IPS-18a (cell line): ENCODE results near the gene PSENEN.

Source experiments
- H3K27ac ChIP-seq: one replicate; pipeline ENCODE4 v1.5.1; 2013; ENCODE audit warnings: low read length
- H3K27me3 ChIP-seq: one replicate; pipeline ENCODE4 v1.6.1; 2013; ENCODE audit warnings: mild to moderate bottlenecking, low read length; ENCODE audit not compliant: control insufficient read depth, insufficient read depth
- H3K36me3 ChIP-seq: one replicate; pipeline ENCODE4 v1.6.1; 2013; ENCODE audit warnings: low read depth, low read length; ENCODE audit not compliant: control insufficient read depth
- H3K4me1 ChIP-seq: one replicate; pipeline ENCODE4 v1.6.1; 2013; ENCODE audit warnings: low read depth, low read length; ENCODE audit not compliant: control insufficient read depth
- H3K4me3 ChIP-seq: one replicate; pipeline ENCODE4 v1.5.1; 2013; ENCODE audit warnings: low read length
- H3K9ac ChIP-seq: one replicate; pipeline ENCODE4 v1.6.1; 2013; ENCODE audit warnings: mild to moderate bottlenecking, low read length, moderate library complexity
- H3K9me3 ChIP-seq: one replicate; pipeline ENCODE4 v1.6.1; 2013; ENCODE audit warnings: low read depth, low read length; ENCODE audit not compliant: control insufficient read depth

PSENEN gene

GRCh38 chr19:35738887-35739229 lies 6.6 kb upstream of the PSENEN start:
- H3K9me3 ChIP-seq, result no peaks in the 10 kb centered on the region
- H3K27ac ChIP-seq, result no peak overlapping the region
- no peaks in the 10 kb centered on the region for H3K4me1 ChIP-seq
- peaks cover 27% of the 10 kb centered on the region for H3K36me3 ChIP-seq
- H3K4me3 ChIP-seq, result no peak overlapping the region
- no peak overlapping the region for H3K9ac ChIP-seq
- no peaks in the 10 kb centered on the region for H3K27me3 ChIP-seq

GRCh38 chr19:35739275-35740107 lies 6.0 kb upstream of the PSENEN start:
- peaks cover 4% of the 10 kb centered on the region for H3K4me1 ChIP-seq
- peak overlapping the region; percentile 6 for H3K9ac ChIP-seq
- H3K36me3 ChIP-seq, result peaks cover 22% of the 10 kb centered on the region
- H3K9me3 ChIP-seq, result no peaks in the 10 kb centered on the region
- no peak overlapping the region for H3K27ac ChIP-seq
- H3K27me3 ChIP-seq, result no peaks in the 10 kb centered on the region
- H3K4me3 ChIP-seq, result peak overlapping the region; percentile 58

- H3K4me3 ChIP-seq, result peak overlapping the region; percentile 58
- peaks cover 5% of the 10 kb centered on the region for H3K4me1 ChIP-seq
- H3K9ac ChIP-seq, result peak overlapping the region; percentile 6
- no peaks in the 10 kb centered on the region for H3K9me3 ChIP-seq
- H3K27ac ChIP-seq, result no peak overlapping the region
- peaks cover 22% of the 10 kb centered on the region for H3K36me3 ChIP-seq
- no peaks in the 10 kb centered on the region for H3K27me3 ChIP-seq
These were observed 5.4 kb upstream of the PSENEN start for GRCh38 chr19:35740108-35740422.

- H3K4me3 ChIP-seq, result peak overlapping the region; percentile 58
- H3K9ac ChIP-seq, result peak overlapping the region; percentile 50
- no peaks in the 10 kb centered on the region for H3K27me3 ChIP-seq
- H3K27ac ChIP-seq, result peak overlapping the region; percentile 81
- H3K4me1 ChIP-seq, result peaks cover 5% of the 10 kb centered on the region
- H3K9me3 ChIP-seq, result no peaks in the 10 kb centered on the region
- peaks cover 22% of the 10 kb centered on the region for H3K36me3 ChIP-seq
These were observed 4.8 kb upstream of the PSENEN start for GRCh38 chr19:35740423-35741202.

GRCh38 chr19:35741203-35741515 lies 4.3 kb upstream of the PSENEN start:
- Histone ChIP-seq H3K9ac (peak overlapping the region; percentile 50), H3K9me3 (no peaks in the 10 kb centered on the region), H3K27me3 (no peaks in the 10 kb centered on the region), H3K36me3 (peaks cover 22% of the 10 kb centered on the region), H3K4me3 (peak overlapping the region; percentile 58), H3K4me1 (peaks cover 5% of the 10 kb centered on the region), H3K27ac (peak overlapping the region; percentile 81)

- Histone ChIP-seq H3K27me3 (no peaks in the 10 kb centered on the region), H3K36me3 (peaks cover 15% of the 10 kb centered on the region), H3K4me1 (peaks cover 5% of the 10 kb centered on the region), H3K27ac (no peak within 1 kb of the TSS), H3K4me3 (peak within 1 kb of the TSS; percentile 58), H3K9ac (peak within 1 kb of the TSS; percentile 50), H3K9me3 (no peaks in the 10 kb centered on the region)
These were observed 3.2 kb upstream of the PSENEN start, which contains the start of gene IGFLR1 for GRCh38 chr19:35742121-35742724. Gene IGFLR1, minus strand, starts transcription at chr19:35742452. Its CDS starts 1,272 bp downstream, at chr19:35741180.

GRCh38 chr19:35743640-35744429 lies 1.6 kb upstream of the PSENEN start:
- Histone ChIP-seq H3K27me3 (no peaks in the 10 kb centered on the region), H3K9ac (peak overlapping the region; percentile 94), H3K9me3 (no peaks in the 10 kb centered on the region), H3K4me1 (peaks cover 5% of the 10 kb centered on the region), H3K36me3 (peaks cover 1% of the 10 kb centered on the region), H3K4me3 (peak overlapping the region; percentile 88), H3K27ac (no peak overlapping the region)

GRCh38 chr19:35744430-35745327 lies 772 bp upstream of the PSENEN start:
- H3K9me3 ChIP-seq, result no peaks in the 10 kb centered on the region
- H3K4me3 ChIP-seq, result peak overlapping the region; percentile 88
- no peaks in the 10 kb centered on the region for H3K27me3 ChIP-seq
- H3K9ac ChIP-seq, result peak overlapping the region; percentile 94
- peaks cover 5% of the 10 kb centered on the region for H3K4me1 ChIP-seq
- H3K27ac ChIP-seq, result peak overlapping the region; percentile 91
- no peaks in the 10 kb centered on the region for H3K36me3 ChIP-seq

GRCh38 chr19:35746087-35746462 lies 624 bp downstream of the PSENEN start:
- H3K4me1 ChIP-seq, result peaks cover 5% of the 10 kb centered on the region
- H3K36me3 ChIP-seq, result no peaks in the 10 kb centered on the region
- no peaks in the 10 kb centered on the region for H3K9me3 ChIP-seq
- peak overlapping the region; percentile 88 for H3K4me3 ChIP-seq
- no peaks in the 10 kb centered on the region for H3K27me3 ChIP-seq
- peak overlapping the region; percentile 94 for H3K9ac ChIP-seq
- peak overlapping the region; percentile 63 for H3K27ac ChIP-seq

- Histone ChIP-seq H3K27ac (no peak overlapping the region), H3K4me1 (peaks cover 5% of the 10 kb centered on the region), H3K4me3 (peak overlapping the region; percentile 88), H3K27me3 (no peaks in the 10 kb centered on the region), H3K36me3 (no peaks in the 10 kb centered on the region), H3K9me3 (no peaks in the 10 kb centered on the region), H3K9ac (peak overlapping the region; percentile 94)
These were observed 1.1 kb downstream of the PSENEN start for GRCh38 chr19:35746531-35746930.
